GM21367 (cell line): ENCODE results near the gene EHD4.

Experiments used
- ATAC-seq: cut with Tn5 transposase; IDR thresholded peaks from one replicate; pipeline ENCODE4 v1.9.1; 2021; ENCODE audit not compliant: unreplicated experiment

The EHD4 gene

GRCh38 chr15:41995476-41995855, 23.1 kb upstream of the EHD4 start:
- ATAC-seq: no peak

DNA sequence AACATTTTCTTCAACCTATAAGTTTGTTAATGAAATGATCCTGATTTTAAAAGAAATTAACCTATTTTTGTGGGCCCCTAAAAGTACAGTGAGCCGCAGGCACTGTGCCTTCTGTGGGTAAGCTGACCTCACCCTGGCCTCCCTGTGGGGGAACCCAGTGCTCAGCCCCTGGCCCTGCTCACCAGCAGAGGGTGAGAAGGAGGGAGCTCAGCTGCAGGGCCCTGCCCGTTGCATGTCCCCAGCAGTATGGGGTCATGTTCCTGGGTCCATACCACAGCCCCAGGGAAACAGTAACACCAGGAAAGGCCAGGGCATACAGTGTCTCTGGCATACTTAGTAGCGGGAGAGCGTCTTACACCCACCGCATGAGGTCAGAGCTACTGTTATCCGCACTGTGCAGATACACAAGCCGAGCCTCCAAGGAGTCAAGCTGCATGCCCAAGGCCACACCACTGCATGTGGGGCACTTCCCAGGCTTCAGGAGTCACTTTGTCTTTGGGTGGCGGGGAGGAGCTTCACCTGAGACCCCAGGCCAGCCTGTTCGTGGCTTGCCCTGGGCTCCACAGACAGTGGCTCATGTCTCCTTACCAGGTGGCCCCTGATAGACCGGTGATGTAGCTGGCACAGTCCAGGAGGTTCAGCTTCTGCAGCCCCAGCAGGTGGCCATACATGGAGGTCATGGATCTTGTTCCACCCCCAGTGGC, 22.6 kb upstream of the EHD4 start:
- ATAC-seq: no peak

- ATAC-seq: no peak
Observed at GRCh38 chr15:41994171-41994650, 21.9 kb upstream of the EHD4 start.

- no peak for ATAC-seq
Observed at GRCh38 chr15:41993472-41994170, 21.3 kb upstream of the EHD4 start.

GRCh38 chr15:41992803-41993190, 20.4 kb upstream of the EHD4 start:
- no peak for ATAC-seq

- ATAC-seq: no peak
Observed at GRCh38 chr15:41992151-41992802, 19.9 kb upstream of the EHD4 start.

DNA sequence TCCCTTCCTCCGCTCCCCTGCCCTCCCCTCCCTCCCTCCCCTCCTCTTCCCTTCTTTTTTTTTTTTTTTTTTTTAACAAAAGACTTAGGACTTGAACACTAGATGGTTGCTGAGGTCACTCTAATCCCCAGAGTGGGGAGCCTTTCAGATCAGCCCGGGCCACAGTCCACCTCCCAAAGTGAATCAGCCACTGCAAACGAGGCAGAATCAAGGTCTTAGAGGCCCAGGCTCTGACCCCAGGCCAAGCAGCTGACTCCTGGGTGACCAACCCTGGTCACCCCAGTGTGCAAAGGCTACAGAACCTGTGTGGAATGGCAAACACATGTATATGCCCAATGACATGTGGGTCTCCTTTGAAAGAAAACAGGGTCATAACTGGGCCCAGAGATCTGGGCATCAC, 18.3 kb upstream of the EHD4 start:
- ATAC-seq: no peak

- ATAC-seq: no peak
Observed at GRCh38 chr15:41990243-41990605, 17.9 kb upstream of the EHD4 start.

DNA sequence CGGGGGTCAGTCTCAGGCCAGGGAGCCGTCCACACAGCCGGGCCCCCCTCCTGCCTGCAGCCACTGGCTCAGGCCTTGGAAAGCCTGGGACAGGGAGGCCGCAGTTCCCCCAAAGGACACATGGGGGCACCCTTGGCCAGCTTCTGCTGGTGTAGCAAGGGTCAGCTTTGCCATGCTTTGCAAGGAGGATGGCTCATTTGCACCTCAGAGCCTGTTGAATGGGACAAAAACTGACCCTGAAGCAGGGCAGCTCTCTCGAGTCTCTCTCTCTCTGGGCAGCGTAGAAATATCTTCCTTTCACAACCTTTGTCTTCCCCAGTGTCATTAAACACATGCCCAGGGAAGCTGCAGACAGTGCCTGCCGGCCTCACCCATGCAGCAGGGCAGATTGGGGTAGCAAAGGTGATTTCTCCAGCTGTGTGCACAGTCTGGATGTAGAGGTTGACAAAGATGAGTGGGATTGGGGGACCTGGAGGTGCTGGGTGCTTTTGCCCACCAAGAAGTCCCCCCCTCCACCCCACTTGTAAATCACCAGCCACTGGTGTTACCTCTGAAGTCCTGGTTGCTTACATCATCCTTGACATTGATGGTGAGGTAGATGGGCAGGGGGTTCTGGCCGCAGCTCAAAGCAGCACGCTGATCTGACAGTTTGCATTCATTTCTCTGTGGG, 17.4 kb upstream of the EHD4 start:
- ATAC-seq: no peak

- ATAC-seq: no peak
Observed at GRCh38 chr15:41988896-41989572, 16.7 kb upstream of the EHD4 start.

DNA sequence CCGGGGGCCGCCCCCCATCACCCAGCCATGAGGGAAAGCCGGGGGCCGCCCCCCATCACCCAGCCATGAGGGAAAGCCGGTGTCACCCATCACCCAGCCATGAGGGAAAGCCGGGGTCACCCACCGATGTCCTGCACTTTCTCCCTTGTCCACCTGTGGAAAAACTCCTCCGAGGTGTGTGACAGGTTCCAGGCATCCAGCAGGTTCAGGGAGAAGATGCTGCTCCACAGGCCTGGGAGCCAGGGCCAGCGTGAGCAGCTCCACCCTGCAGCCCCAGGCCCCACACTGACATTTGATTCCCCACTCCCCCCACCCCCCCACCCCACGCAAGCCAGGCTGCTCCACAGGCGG, 15.5 kb upstream of the EHD4 start:
- no peak for ATAC-seq

DNA sequence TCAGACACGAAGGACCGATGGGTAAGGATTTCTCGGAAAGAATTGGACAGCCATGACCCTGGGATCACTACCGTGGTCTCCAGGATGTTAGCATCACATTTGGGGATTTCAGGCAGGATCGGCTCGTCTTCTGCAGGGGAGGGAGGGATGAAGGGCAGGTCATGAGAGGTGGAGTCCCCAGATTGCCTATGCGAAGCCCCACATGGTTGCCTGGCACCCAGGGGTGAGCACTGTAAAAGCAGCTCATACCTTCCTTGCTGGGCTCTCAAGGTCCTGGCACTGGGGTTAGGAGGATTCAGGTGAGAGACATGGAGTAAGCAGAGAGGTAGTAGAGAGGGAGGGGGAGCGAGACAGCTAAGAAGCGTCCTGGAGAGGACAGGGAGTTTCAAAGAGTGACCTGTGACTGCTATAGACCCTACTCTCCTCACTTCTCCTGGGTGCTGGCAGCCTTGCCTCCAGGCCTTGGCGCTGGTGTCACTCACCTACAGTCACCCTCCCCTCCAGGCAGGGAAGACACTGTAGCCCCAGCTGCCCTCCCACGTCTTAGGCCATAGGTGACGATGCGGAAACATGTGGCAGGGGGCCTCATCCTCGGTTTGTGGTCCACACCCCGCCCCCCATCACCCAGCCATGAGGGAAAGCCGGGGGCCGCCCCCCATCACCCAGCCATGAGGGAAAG, 15.0 kb upstream of the EHD4 start:
- no peak for ATAC-seq

- ATAC-seq: no peak
Observed at GRCh38 chr15:41985236-41986160, 13.1 kb upstream of the EHD4 start.

GRCh38 chr15:41984622-41985021, 12.3 kb upstream of the EHD4 start:
- ATAC-seq: no peak

- no peak for ATAC-seq
Observed at GRCh38 chr15:41983621-41984571, 11.5 kb upstream of the EHD4 start.

DNA sequence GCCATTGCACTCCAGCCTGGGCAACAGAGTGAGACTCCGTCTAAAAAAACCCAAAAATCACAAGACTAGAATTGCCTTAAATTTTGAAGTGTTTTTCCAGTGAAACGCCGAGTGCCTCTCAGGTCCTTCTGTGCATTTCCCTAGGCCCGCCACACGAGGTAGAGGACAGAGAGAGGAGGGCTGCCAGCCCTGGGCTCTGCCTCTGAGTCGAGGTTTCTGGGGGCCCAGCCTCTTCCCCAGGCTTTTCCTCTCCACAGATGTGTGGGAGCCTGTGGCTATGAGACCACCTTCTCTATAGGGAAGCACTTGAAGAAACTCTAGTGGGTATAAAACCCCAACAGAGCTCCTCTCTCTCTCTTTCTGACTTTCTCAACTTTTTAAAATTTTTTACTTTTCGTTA, 10.9 kb upstream of the EHD4 start:
- ATAC-seq: no peak

- no peak for ATAC-seq
Observed at GRCh38 chr15:41982133-41982930, 10.0 kb upstream of the EHD4 start.
